SU-DHL-6 (cell line): ENCODE results near the gene THRA.
A peak's percentile ranks its signal among the peaks of the same experiment; 100 is the strongest.

ENCODE experiments used
- CTCF ChIP-seq: fragments of 200-600 bp; sonication (generic); IDR thresholded peaks from one replicate; pipeline ENCODE4 v1.5.1; 2017; ENCODE audit warnings: antibody characterized with exemption, mild to moderate bottlenecking, low read length, moderate library complexity; ENCODE audit not compliant: insufficient read depth, poor library complexity, severe bottlenecking
- EZH2phosphoT487 ChIP-seq: fragments of 200-600 bp; sonication (generic), shearing (Covaris generic); conservative IDR thresholded peaks from 2 replicates; pipeline ENCODE4 v1.6.1; 2018; ENCODE audit warnings: mild to moderate bottlenecking, antibody characterized with exemption, low read length, moderate library complexity, mixed read lengths

- TF ChIP-seq CTCF (peak; percentile 67), EZH2phosphoT487 (no peak)
Observed at GRCh38 chr17:40113110-40113906, 50.5 kb downstream of the THRA start.
